Measurements from ENCODE around the gene SIDT2.
"Not testable (repeated sequence)": the region's sequence is repeated elsewhere in the genome, so short reads cannot be mapped to it uniquely, and the experiment has no call there.

DNA sequence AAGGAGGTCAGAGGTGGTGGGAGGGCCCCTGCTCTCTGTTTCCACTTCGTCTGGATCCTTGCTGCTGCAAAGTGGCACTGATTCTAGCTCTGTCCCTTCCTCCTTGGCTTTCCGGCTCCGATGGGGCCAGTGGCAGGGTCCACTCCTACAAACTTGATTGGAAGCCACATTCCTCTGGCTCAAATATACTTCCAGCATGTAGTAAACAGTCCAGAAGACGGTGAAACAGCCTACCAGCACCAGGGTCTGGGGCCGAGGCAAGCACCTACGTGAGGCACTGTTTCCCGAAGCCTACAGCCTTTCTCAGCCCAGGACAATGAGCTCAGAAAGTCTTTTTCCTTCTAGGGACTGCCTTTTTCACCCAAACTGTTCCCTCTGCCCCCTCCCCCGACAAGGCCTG, 27.6 kb downstream of the SIDT2 start:
- not testable (repeated sequence) for TF ChIP-seq POLR2A (IDR thresholded peaks at IDR 0.05)
- TF ChIP-seq, protein P1, sequence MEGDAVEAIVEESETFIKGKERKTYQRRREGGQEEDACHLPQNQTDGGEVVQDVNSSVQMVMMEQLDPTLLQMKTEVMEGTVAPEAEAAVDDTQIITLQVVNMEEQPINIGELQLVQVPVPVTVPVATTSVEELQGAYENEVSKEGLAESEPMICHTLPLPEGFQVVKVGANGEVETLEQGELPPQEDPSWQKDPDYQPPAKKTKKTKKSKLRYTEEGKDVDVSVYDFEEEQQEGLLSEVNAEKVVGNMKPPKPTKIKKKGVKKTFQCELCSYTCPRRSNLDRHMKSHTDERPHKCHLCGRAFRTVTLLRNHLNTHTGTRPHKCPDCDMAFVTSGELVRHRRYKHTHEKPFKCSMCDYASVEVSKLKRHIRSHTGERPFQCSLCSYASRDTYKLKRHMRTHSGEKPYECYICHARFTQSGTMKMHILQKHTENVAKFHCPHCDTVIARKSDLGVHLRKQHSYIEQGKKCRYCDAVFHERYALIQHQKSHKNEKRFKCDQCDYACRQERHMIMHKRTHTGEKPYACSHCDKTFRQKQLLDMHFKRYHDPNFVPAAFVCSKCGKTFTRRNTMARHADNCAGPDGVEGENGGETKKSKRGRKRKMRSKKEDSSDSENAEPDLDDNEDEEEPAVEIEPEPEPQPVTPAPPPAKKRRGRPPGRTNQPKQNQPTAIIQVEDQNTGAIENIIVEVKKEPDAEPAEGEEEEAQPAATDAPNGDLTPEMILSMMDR (IDR thresholded peaks at IDR 0.05) = not testable (repeated sequence)

Data from body of pancreas (tissue), 4 donors.